Measurements from ENCODE around the gene TMEM130. TPM values are rescaled to one million over a fixed set of nuclear protein-coding genes. Genes with fewer than 3 reads are reported as not detected.
"Not testable (repeated sequence)": the region's sequence is repeated elsewhere in the genome, so short reads cannot be mapped to it uniquely, and the experiment has no call there.

The TMEM130 gene
- polyA plus RNA-seq, 1 donor from 2014 or later = 12.3 TPM

GRCh38 chr7:98875501-98875900 is 5.7 kb upstream of the TMEM130 start:
- TF ChIP-seq MXI1 (conservative IDR thresholded peaks at IDR 0.05; ENCODE audit: poor library complexity, severe bottlenecking) (no peak), EP300 (conservative IDR thresholded peaks at IDR 0.05; ENCODE audit: poor library complexity, severe bottlenecking) (no peak), POLR2AphosphoS5 (IDR thresholded peaks at IDR 0.05) (no peak), EZH2 (IDR thresholded peaks at IDR 0.05; ENCODE audit: borderline replicate concordance, insufficient read depth, low read length, poor library complexity, severe bottlenecking) (no peak), REST (IDR thresholded peaks at IDR 0.05; ENCODE audit: borderline replicate concordance) (no peak), SMC3 (conservative IDR thresholded peaks at IDR 0.05; ENCODE audit: poor library complexity) (no peak), CTCF (IDR thresholded peaks at IDR 0.05; ENCODE audit: poor library complexity, severe bottlenecking) (no peak), TAF1 (IDR thresholded peaks at IDR 0.05; ENCODE audit: low read depth) (no peak), RAD21 (conservative IDR thresholded peaks at IDR 0.05) (no peak)

GRCh38 chr7:98874942-98875341 is 5.1 kb upstream of the TMEM130 start:
- Histone ChIP-seq H3K4me3 (ENCODE audit: low read length) (no peak overlapping the region), H3K27ac (ENCODE audit: low read length) (no peak overlapping the region), H2AFZ (ENCODE audit: low read depth, low read length) (no peak overlapping the region), H3K79me2 (replicated peaks; ENCODE audit: insufficient read depth, low read length) (peaks cover 15% of the 10 kb centered on the region), H3K9me3 (ENCODE audit: low read length) (no peaks in the 10 kb centered on the region), H3K9me2 (ENCODE audit: insufficient read depth, low read length) (no peaks in the 10 kb centered on the region), H4K20me1 (ENCODE audit: insufficient read depth) (no peaks in the 10 kb centered on the region), H3K36me3 (ENCODE audit: insufficient read depth, low read length) (no peaks in the 10 kb centered on the region), H3K9ac (ENCODE audit: low read length) (no peak overlapping the region), H3K4me2 (ENCODE audit: low read length) (no peak overlapping the region), H3K27me3 (ENCODE audit: insufficient read depth, low read depth, low read length) (no peaks in the 10 kb centered on the region), H3F3A (ENCODE audit: insufficient read depth, low read length, poor library complexity, severe bottlenecking) (no peaks in the 10 kb centered on the region)
- TF ChIP-seq POLR2AphosphoS5 (IDR thresholded peaks at IDR 0.05) (no peak), CTCF (IDR thresholded peaks at IDR 0.05; ENCODE audit: poor library complexity, severe bottlenecking) (no peak), TAF1 (IDR thresholded peaks at IDR 0.05; ENCODE audit: low read depth) (no peak), RAD21 (conservative IDR thresholded peaks at IDR 0.05) (no peak), MXI1 (conservative IDR thresholded peaks at IDR 0.05; ENCODE audit: poor library complexity, severe bottlenecking) (no peak), EZH2 (IDR thresholded peaks at IDR 0.05; ENCODE audit: borderline replicate concordance, insufficient read depth, low read length, poor library complexity, severe bottlenecking) (no peak), REST (IDR thresholded peaks at IDR 0.05; ENCODE audit: borderline replicate concordance) (no peak), EP300 (conservative IDR thresholded peaks at IDR 0.05; ENCODE audit: poor library complexity, severe bottlenecking) (no peak), SMC3 (conservative IDR thresholded peaks at IDR 0.05; ENCODE audit: poor library complexity) (no peak)

More at GRCh38 chr7:98875501-98875900, 5.7 kb upstream of the TMEM130 start:
- H3K79me2 ChIP-seq (replicated peaks; ENCODE audit: insufficient read depth, low read length) = peaks cover 20% of the 10 kb centered on the region
- H4K20me1 ChIP-seq (ENCODE audit: insufficient read depth) = no peaks in the 10 kb centered on the region
- no peaks in the 10 kb centered on the region for H3K9me2 ChIP-seq (ENCODE audit: insufficient read depth, low read length)
- H3K27ac ChIP-seq (ENCODE audit: low read length) = no peak overlapping the region
- H3F3A ChIP-seq (ENCODE audit: insufficient read depth, low read length, poor library complexity, severe bottlenecking) = no peaks in the 10 kb centered on the region
- H3K9me3 ChIP-seq (ENCODE audit: low read length) = no peaks in the 10 kb centered on the region
- H3K36me3 ChIP-seq (ENCODE audit: insufficient read depth, low read length) = no peaks in the 10 kb centered on the region
- H3K9ac ChIP-seq (ENCODE audit: low read length) = no peak overlapping the region
- no peak overlapping the region for H3K4me2 ChIP-seq (ENCODE audit: low read length)
- H3K4me3 ChIP-seq (ENCODE audit: low read length) = no peak overlapping the region
- no peaks in the 10 kb centered on the region for H3K27me3 ChIP-seq (ENCODE audit: insufficient read depth, low read depth, low read length)
- H2AFZ ChIP-seq (ENCODE audit: low read depth, low read length) = no peak overlapping the region

- not testable (repeated sequence) for H3K27me3 ChIP-seq (ENCODE audit: insufficient read depth, low read depth, low read length); H3K9ac ChIP-seq (ENCODE audit: low read length); H3K9me3 ChIP-seq (ENCODE audit: low read length); H3K9me2 ChIP-seq (ENCODE audit: insufficient read depth, low read length); H3F3A ChIP-seq (ENCODE audit: insufficient read depth, low read length, poor library complexity, severe bottlenecking); H3K36me3 ChIP-seq (ENCODE audit: insufficient read depth, low read length); H3K4me3 ChIP-seq (ENCODE audit: low read length); H3K79me2 ChIP-seq (replicated peaks; ENCODE audit: insufficient read depth, low read length); H2AFZ ChIP-seq (ENCODE audit: low read depth, low read length); H3K27ac ChIP-seq (ENCODE audit: low read length); H4K20me1 ChIP-seq (ENCODE audit: insufficient read depth); H3K4me2 ChIP-seq (ENCODE audit: low read length)
Measured at GRCh38 chr7:98873610-98874009, 3.8 kb upstream of the TMEM130 start.

All from neural cell (in vitro differentiated cells).